ENCODE measurements around the gene ATIC. TPM values are rescaled to one million over a fixed set of nuclear protein-coding genes. Genes with fewer than 3 reads are reported as not detected.

Gene ATIC
- total RNA-seq, 1 experiment from 2014 or later: 295 TPM

GRCh38 chr2:215299337-215299859 lies 12.5 kb upstream of the ATIC start:
- Histone ChIP-seq H3K79me2 (ENCODE audit: insufficient read depth, low read length) (no peaks in the 10 kb centered on the region), H2BK20ac (ENCODE audit: low read depth, low read length, poor library complexity, severe bottlenecking) (no peak overlapping the region), H3K4ac (ENCODE audit: low read depth, low read length) (no peak overlapping the region), H2BK120ac (ENCODE audit: low read depth, low read length, poor library complexity, severe bottlenecking) (no peak overlapping the region), H3K14ac (ENCODE audit: insufficient read depth, low read length) (no peak overlapping the region), H4K8ac (replicated peaks; ENCODE audit: insufficient read length, low read depth, low read length) (no peak overlapping the region), H3K27me3 (ENCODE audit: insufficient read depth, low read length) (no peaks in the 10 kb centered on the region), H3T11ph (ENCODE audit: low read length) (no peak overlapping the region), H2BK15ac (ENCODE audit: low read depth, low read length) (no peak overlapping the region), H3K79me1 (ENCODE audit: insufficient read depth, low read depth, low read length, poor library complexity, severe bottlenecking) (no peaks in the 10 kb centered on the region), H2AK5ac (ENCODE audit: insufficient read length, low read length) (no peak overlapping the region), H3K4me1 (ENCODE audit: insufficient read depth, low read length) (no peaks in the 10 kb centered on the region), H3K18ac (ENCODE audit: insufficient read length, low read depth, low read length) (no peak overlapping the region), H3K9ac (ENCODE audit: extremely low read depth, insufficient read length, low read length) (no peak overlapping the region), H4K91ac (ENCODE audit: insufficient read length, low read depth, low read length) (no peak overlapping the region), H2BK5ac (ENCODE audit: insufficient read length, low read length) (no peak overlapping the region), H3K27ac (ENCODE audit: insufficient read length, low read depth, low read length) (no peak overlapping the region), H3K23me2 (ENCODE audit: insufficient read length, low read depth, low read length, poor library complexity, severe bottlenecking) (no peaks in the 10 kb centered on the region), H3K9me3 (ENCODE audit: control insufficient read depth, low read depth, low read length) (no peaks in the 10 kb centered on the region), H2BK12ac (ENCODE audit: insufficient read length, low read depth, low read length) (no peak overlapping the region), H2AFZ (ENCODE audit: low read length) (no peak overlapping the region), H4K20me1 (ENCODE audit: control insufficient read depth, insufficient read depth, insufficient read length) (no peaks in the 10 kb centered on the region), H3K4me2 (ENCODE audit: insufficient read depth, insufficient read length, low read length) (no peak overlapping the region), H3K23ac (ENCODE audit: insufficient read length, low read depth, low read length) (no peak overlapping the region), H3K56ac (ENCODE audit: insufficient read length, low read depth, low read length) (no peak overlapping the region), H4K5ac (ENCODE audit: insufficient read length, low read depth, low read length) (no peak overlapping the region)
- peaks cover 7 to 10% of the 10 kb centered on the region in 2 experiments; a peak in 4 of 5 replicates for H3K9me3 Mint-ChIP-seq
- H3K27ac Mint-ChIP-seq: no peak overlapping the region; a peak in 1 of 7 replicates
- TF ChIP-seq, protein P1, sequence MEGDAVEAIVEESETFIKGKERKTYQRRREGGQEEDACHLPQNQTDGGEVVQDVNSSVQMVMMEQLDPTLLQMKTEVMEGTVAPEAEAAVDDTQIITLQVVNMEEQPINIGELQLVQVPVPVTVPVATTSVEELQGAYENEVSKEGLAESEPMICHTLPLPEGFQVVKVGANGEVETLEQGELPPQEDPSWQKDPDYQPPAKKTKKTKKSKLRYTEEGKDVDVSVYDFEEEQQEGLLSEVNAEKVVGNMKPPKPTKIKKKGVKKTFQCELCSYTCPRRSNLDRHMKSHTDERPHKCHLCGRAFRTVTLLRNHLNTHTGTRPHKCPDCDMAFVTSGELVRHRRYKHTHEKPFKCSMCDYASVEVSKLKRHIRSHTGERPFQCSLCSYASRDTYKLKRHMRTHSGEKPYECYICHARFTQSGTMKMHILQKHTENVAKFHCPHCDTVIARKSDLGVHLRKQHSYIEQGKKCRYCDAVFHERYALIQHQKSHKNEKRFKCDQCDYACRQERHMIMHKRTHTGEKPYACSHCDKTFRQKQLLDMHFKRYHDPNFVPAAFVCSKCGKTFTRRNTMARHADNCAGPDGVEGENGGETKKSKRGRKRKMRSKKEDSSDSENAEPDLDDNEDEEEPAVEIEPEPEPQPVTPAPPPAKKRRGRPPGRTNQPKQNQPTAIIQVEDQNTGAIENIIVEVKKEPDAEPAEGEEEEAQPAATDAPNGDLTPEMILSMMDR (conservative IDR thresholded peaks at IDR 0.05): no peak
- peaks cover 2 to 11% (median 7%) of the 10 kb centered on the region in 3 experiments; a peak in 6 of 7 replicates for H3K36me3 Mint-ChIP-seq (ENCODE audit: insufficient read depth in 1 of 3, low read depth in 3 of 3)
- no peaks in the 10 kb centered on the region for H3K27me3 Mint-ChIP-seq (ENCODE audit: low read depth)
- WGBS (ENCODE audit: extremely low coverage, insufficient read length, low lambda C conversion rate): no CpG with 5 or more reads among the region's 6 CpGs
- no peak for DNase-seq
- H3K4me1 Mint-ChIP-seq: 0 out of 4 replicates have a peak, but pooled peaks cover 0 to 2% of the 10 kb centered on the region in 2 experiments
- no peak overlapping the region for H3K4me3 Mint-ChIP-seq

Data from H9 (cell line).